Glomerular visceral epithelial cell (primary cell): ENCODE data around the gene MR1.

Experiments
- DNase-seq: peaks from one replicate; pipeline ENCODE4 v3.0.0-alpha.2; 2016; ENCODE audit errors: extremely low spot score

The MR1 gene

GRCh38 chr1:181033799-181034451 lies at the start of gene MR1:
TSS of gene MR1 (plus strand) at chr1:181033983. CDS start at chr1:181034008, 25 bp downstream.
- peak; percentile 81 for DNase-seq

GRCh38 chr1:180988253-180988752 lies 45.5 kb upstream of the MR1 start:
- peak; percentile 74 for DNase-seq

GRCh38 chr1:180994262-180994661 lies 39.5 kb upstream of the MR1 start:
- DNase-seq: no peak

GRCh38 chr1:180997843-180998504 lies 35.8 kb upstream of the MR1 start:
- no peak for DNase-seq

- no peak for DNase-seq
Measured at GRCh38 chr1:181001091-181001780, 32.5 kb upstream of the MR1 start.

- DNase-seq: no peak
Measured at GRCh38 chr1:181002582-181003172, 31.1 kb upstream of the MR1 start.

GRCh38 chr1:181010789-181011188 lies 23.0 kb upstream of the MR1 start:
- no peak for DNase-seq

- DNase-seq: no peak
Measured at GRCh38 chr1:181011301-181012202, 22.2 kb upstream of the MR1 start.

- no peak for DNase-seq
Measured at GRCh38 chr1:181012203-181012745, 21.5 kb upstream of the MR1 start.

GRCh38 chr1:181013144-181013543 lies 20.6 kb upstream of the MR1 start:
- no peak for DNase-seq

GRCh38 chr1:181014477-181015250 lies 19.1 kb upstream of the MR1 start:
- no peak for DNase-seq

- DNase-seq: no peak
Measured at GRCh38 chr1:181015251-181015615, 18.6 kb upstream of the MR1 start.

GRCh38 chr1:181016563-181016962 lies 17.2 kb upstream of the MR1 start:
- no peak for DNase-seq

GRCh38 chr1:181018901-181019681 lies 14.7 kb upstream of the MR1 start:
- no peak for DNase-seq

GRCh38 chr1:181021159-181021558 lies 12.6 kb upstream of the MR1 start:
- no peak for DNase-seq

- DNase-seq: peak; percentile 80
Measured at GRCh38 chr1:181021811-181022434, 11.9 kb upstream of the MR1 start.

GRCh38 chr1:181023265-181024057 lies 10.3 kb upstream of the MR1 start:
- no peak for DNase-seq

GRCh38 chr1:181028196-181028595 lies 5.6 kb upstream of the MR1 start:
- no peak for DNase-seq
